HG02970 (cell line): ENCODE data around the gene KIZ.

Source experiments
- ATAC-seq: cut with Tn5 transposase; IDR thresholded peaks from one replicate; pipeline ENCODE4 v1.9.1; 2021; ENCODE audit warnings: mild to moderate bottlenecking, moderate library complexity, moderate number of reproducible peaks; ENCODE audit not compliant: unreplicated experiment, low FRiP score

KIZ gene

DNA sequence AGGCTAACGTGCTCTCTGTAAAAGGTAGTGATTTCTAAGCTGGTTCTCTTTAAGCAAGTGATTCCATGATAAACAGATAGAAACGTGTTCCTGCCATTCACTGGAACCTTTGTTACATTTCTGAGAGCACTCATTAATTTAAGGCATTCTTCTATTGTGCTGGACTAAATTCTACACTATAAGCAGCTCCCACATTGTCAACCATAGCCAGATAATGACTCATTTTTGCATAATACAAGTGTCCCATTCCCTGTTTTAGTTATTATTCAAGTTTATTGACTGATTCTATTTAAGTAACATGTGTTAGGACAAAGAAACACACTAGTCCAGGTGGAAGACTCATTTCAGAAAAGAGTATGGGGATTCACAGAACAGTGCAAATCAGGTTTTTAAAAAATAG lies 163.8 kb downstream of the KIZ start:
- no peak for ATAC-seq

- ATAC-seq, result no peak
Observed at GRCh38 chr20:21291026-21291425, 165.1 kb downstream of the KIZ start.

DNA sequence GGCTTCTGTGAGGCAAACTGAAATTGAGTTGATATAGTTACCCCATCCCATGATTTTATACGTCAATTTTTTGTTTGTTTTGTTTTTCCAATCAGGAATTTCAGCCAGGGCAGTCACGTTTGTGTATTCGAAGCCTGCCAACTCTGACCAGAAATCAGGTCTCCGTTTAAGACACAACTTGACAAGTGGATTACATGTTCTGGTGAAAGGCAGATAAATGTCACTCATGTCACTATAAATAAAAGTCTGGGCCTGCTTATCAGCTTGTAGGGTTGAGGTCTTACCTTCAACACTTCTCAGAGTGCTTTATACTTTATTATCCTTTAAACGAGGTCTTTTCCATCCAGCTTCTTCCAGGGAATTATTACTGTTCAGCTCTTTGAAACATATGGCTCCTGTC lies 168.9 kb downstream of the KIZ start:
- ATAC-seq, result no peak
